Measurements from ENCODE around the gene AUTS2.

Gene AUTS2

DNA sequence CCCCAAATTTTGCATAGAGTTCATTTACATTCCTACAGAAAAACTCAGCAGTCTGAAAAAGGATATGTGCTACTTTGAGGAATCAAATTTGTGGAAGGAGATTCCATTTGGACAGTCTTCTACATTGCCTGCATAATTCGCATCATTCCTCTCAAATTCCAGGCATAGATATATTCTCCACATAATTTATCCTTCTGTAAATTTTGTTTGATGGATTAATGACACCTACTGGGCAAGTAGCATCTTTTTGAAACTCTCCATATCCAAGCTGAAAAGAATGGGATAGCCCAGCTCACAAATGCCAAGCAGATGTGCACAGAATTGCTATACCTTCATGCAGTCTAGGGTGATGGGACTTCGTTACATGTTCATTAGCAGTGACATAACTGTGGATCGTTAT lies 515.3 kb downstream of the AUTS2 start:
- H3K27ac ChIP-seq = no peak overlapping the region
- H3K36me3 ChIP-seq = no peaks in the 10 kb centered on the region
- H3K27me3 ChIP-seq (ENCODE audit: insufficient read depth, low read depth, severe bottlenecking) = no peaks in the 10 kb centered on the region
- peaks cover 2% of the 10 kb centered on the region for H3K9me3 ChIP-seq (ENCODE audit: severe bottlenecking)
- TF ChIP-seq, protein P1, sequence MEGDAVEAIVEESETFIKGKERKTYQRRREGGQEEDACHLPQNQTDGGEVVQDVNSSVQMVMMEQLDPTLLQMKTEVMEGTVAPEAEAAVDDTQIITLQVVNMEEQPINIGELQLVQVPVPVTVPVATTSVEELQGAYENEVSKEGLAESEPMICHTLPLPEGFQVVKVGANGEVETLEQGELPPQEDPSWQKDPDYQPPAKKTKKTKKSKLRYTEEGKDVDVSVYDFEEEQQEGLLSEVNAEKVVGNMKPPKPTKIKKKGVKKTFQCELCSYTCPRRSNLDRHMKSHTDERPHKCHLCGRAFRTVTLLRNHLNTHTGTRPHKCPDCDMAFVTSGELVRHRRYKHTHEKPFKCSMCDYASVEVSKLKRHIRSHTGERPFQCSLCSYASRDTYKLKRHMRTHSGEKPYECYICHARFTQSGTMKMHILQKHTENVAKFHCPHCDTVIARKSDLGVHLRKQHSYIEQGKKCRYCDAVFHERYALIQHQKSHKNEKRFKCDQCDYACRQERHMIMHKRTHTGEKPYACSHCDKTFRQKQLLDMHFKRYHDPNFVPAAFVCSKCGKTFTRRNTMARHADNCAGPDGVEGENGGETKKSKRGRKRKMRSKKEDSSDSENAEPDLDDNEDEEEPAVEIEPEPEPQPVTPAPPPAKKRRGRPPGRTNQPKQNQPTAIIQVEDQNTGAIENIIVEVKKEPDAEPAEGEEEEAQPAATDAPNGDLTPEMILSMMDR (IDR thresholded peaks at IDR 0.05; ENCODE audit: low read depth, low read length) = no peak
- DNase-seq = no peak
- H3K4me3 ChIP-seq (ENCODE audit: low read depth, low read length) = no peak overlapping the region

DNA sequence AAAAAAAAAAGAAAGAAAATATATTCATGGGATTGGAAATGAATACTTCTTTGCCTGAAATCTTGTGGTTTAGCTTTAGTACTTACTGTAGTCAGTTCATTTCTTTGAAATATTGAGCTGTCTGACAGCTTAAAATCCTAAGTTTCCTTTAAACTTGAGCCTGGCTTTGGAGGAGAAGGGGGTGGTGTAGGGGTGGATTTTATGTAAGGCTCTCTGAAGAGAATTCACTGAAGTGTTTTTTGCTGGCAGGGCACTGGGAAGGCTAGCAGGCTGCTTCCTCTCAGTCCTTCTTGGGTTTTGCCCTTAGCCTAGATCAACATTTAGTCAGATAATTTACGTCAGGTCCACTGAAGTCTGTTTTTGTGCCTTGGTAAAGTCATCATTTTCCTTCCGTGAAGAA lies 516.5 kb downstream of the AUTS2 start:
- Histone ChIP-seq H3K9me3 (ENCODE audit: severe bottlenecking) (peaks cover 2% of the 10 kb centered on the region), H3K36me3 (no peaks in the 10 kb centered on the region), H3K27ac (no peak overlapping the region), H3K27me3 (ENCODE audit: insufficient read depth, low read depth, severe bottlenecking) (no peaks in the 10 kb centered on the region), H3K4me3 (ENCODE audit: low read depth, low read length) (no peak overlapping the region)
- TF ChIP-seq, protein P1 (IDR thresholded peaks at IDR 0.05; ENCODE audit: low read depth, low read length) = no peak
- DNase-seq = no peak

DNA sequence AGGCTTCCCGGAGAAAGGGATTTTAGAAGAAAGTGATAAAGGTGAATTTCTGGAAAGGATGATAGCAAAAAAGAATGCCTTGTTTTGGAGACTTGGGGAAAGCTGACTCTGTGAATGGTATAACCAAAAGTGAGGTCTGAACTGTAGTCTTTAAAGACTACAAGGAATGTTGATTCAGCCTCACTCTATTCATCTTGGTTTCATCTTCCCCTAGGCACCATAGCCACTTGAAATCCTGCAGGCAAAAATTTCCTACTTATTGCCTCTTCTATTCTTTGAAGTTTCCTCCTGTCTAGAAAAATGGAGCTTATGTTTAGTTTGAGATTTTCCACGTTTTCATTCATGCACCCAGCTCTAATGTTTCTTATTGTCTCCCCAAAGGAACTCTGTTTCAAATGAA lies 518.0 kb downstream of the AUTS2 start:
- TF ChIP-seq, protein P1 (IDR thresholded peaks at IDR 0.05; ENCODE audit: low read depth, low read length) = no peak
- Histone ChIP-seq H3K27ac (no peak overlapping the region), H3K9me3 (ENCODE audit: severe bottlenecking) (no peaks in the 10 kb centered on the region), H3K4me3 (ENCODE audit: low read depth, low read length) (no peak overlapping the region), H3K27me3 (ENCODE audit: insufficient read depth, low read depth, severe bottlenecking) (no peaks in the 10 kb centered on the region), H3K36me3 (no peaks in the 10 kb centered on the region)
- DNase-seq = no peak

DNA sequence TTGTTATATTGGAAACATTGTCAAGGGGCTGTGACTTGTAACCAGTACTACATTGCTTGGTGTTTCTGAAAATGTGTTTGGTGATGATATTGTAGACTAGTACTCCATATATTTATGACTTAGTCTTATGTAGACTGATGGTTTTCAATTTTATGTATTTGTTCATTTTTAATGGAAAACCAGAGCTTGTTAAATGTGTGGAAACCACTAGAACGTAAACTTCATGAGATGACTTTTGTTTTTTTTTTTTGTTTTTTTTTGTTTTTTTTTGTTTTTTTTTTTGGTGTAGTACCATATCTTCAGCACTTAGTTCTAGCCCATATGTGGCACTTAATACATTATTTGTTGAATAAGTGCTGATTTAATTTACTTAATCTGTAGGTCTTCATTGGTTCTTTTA lies 518.6 kb downstream of the AUTS2 start:
- Histone ChIP-seq H3K36me3 (no peaks in the 10 kb centered on the region), H3K27me3 (ENCODE audit: insufficient read depth, low read depth, severe bottlenecking) (no peaks in the 10 kb centered on the region), H3K27ac (no peak overlapping the region), H3K4me3 (ENCODE audit: low read depth, low read length) (no peak overlapping the region), H3K9me3 (ENCODE audit: severe bottlenecking) (no peaks in the 10 kb centered on the region)
- no peak for DNase-seq
- TF ChIP-seq, protein P1 (IDR thresholded peaks at IDR 0.05; ENCODE audit: low read depth, low read length) = no peak

DNA sequence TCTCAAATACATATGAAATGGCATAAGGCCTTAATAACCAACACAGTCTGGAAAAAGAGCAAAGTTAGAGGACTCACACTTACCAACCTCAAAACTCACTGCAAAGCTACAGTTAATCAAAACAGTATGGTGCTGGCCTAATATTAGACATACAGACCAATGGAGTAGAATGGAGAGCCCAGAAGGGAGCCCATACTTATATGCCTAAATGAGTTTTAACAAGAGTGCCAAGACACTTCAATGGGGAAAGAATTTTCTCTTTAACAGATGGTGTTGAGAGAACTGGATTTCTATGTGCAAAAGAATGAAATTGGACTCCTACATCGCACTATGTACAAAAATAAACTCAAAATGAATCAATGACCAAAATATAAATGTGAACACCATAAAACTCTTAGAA lies 522.6 kb downstream of the AUTS2 start:
- H3K27ac ChIP-seq = no peak overlapping the region
- peaks cover 5% of the 10 kb centered on the region for H3K9me3 ChIP-seq (ENCODE audit: severe bottlenecking)
- DNase-seq = no peak
- TF ChIP-seq, protein P1 (IDR thresholded peaks at IDR 0.05; ENCODE audit: low read depth, low read length) = no peak
- no peaks in the 10 kb centered on the region for H3K27me3 ChIP-seq (ENCODE audit: insufficient read depth, low read depth, severe bottlenecking)
- H3K36me3 ChIP-seq = no peaks in the 10 kb centered on the region
- H3K4me3 ChIP-seq (ENCODE audit: low read depth, low read length) = no peak overlapping the region

DNA sequence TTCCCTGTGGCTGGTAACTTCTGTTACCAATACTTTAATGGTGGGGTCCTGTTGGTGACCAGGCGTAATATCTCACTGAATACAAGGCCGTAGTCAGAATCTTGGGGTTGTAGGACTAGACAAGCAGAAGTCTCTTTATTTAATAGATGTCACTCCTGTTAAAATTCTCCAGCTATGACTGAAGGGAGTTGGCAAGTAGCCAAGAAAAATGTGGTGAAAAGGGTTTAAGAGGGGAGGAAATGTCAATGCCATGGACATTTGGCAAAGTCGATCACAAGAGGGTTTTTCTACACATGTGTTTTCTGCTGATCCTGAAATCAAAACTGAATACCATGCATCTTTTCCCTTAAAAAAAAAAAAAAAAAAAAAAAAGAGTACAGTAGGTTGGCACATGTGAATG lies 533.5 kb downstream of the AUTS2 start:
- no peak overlapping the region for H3K27ac ChIP-seq
- TF ChIP-seq, protein P1 (IDR thresholded peaks at IDR 0.05; ENCODE audit: low read depth, low read length) = no peak
- no peaks in the 10 kb centered on the region for H3K27me3 ChIP-seq (ENCODE audit: insufficient read depth, low read depth, severe bottlenecking)
- no peak overlapping the region for H3K4me3 ChIP-seq (ENCODE audit: low read depth, low read length)
- H3K9me3 ChIP-seq (ENCODE audit: severe bottlenecking) = no peaks in the 10 kb centered on the region
- no peaks in the 10 kb centered on the region for H3K36me3 ChIP-seq
- no peak for DNase-seq
